Effector memory CD4-positive, alpha-beta T cell (primary cell): ENCODE measurements around the gene CACNA1C.

Experiments used
- DNase-seq, 3 donors: peaks; one replicate each; pipeline ENCODE4 v3.0.0-alpha.2; 2020
- H3K27ac ChIP-seq: 2 replicates; pipeline ENCODE4 v1.7.0; 2013; ENCODE audit warnings: mild to moderate bottlenecking, low read length, moderate library complexity; ENCODE audit not compliant: insufficient read depth, poor library complexity, severe bottlenecking
- H3K27me3 ChIP-seq: replicated peaks from 2 replicates; pipeline ENCODE4 v1.7.0; 2013; ENCODE audit warnings: mild to moderate bottlenecking, low read length; ENCODE audit not compliant: insufficient read depth, control insufficient read depth, poor library complexity, severe bottlenecking
- H3K36me3 ChIP-seq: 2 replicates; pipeline ENCODE4 v1.7.0; 2013; ENCODE audit warnings: mild to moderate bottlenecking, low read length, moderate library complexity; ENCODE audit not compliant: control insufficient read depth, insufficient read depth
- H3K4me1 ChIP-seq: 2 replicates; pipeline ENCODE4 v1.7.0; 2013; ENCODE audit warnings: low read length, mild to moderate bottlenecking; ENCODE audit not compliant: control insufficient read depth, insufficient read depth, poor library complexity, severe bottlenecking
- H3K4me3 ChIP-seq: 2 replicates; pipeline ENCODE4 v1.7.0; 2013; ENCODE audit warnings: low read length, low read depth, mild to moderate bottlenecking; ENCODE audit not compliant: insufficient read depth, poor library complexity, severe bottlenecking
- H3K9me3 ChIP-seq: 2 replicates; pipeline ENCODE4 v1.7.0; 2013; ENCODE audit warnings: mild to moderate bottlenecking, low read length, moderate library complexity; ENCODE audit not compliant: control insufficient read depth

CACNA1C gene

DNA sequence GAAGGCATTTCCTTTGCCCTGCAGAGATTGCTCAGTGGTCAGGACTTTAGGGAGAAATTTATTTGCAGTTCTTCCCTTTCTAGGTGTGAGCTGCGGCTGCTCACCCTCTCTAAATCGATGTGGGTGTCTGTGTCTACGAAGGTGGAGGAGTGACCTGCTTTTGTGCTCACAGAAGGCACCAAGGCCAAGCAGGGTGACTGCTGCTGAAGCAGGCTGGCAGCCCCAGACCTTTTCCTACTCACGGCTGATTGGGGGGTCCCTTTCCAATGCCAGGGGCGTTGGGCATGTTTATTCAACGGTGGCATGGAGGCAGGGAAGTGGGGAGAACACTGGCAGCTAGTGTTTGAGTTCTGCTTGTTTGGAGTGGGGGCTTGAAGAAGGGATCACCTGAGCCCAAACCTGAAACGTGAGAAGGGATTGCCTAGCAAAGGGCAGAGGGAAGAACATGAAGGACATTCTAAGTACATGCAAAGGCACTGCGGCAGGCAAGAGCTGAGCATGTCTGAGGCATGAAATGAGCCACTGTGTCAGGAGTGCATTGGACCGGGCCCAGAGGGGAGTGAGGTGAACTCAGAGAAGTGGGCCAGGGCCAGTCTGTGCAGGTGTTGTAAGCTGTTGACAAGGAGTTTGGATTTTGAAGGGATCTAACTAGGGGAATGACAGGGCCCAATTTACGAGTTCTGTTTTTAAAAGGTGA lies 56.3 kb downstream of the CACNA1C start:
- H3K9me3 ChIP-seq = no peaks in the 10 kb centered on the region
- H3K4me3 ChIP-seq = no peak overlapping the region
- no peaks in the 10 kb centered on the region for H3K4me1 ChIP-seq
- no peak overlapping the region for H3K27ac ChIP-seq
- no peaks in the 10 kb centered on the region for H3K36me3 ChIP-seq
- DNase-seq = no peak
- no peaks in the 10 kb centered on the region for H3K27me3 ChIP-seq

DNA sequence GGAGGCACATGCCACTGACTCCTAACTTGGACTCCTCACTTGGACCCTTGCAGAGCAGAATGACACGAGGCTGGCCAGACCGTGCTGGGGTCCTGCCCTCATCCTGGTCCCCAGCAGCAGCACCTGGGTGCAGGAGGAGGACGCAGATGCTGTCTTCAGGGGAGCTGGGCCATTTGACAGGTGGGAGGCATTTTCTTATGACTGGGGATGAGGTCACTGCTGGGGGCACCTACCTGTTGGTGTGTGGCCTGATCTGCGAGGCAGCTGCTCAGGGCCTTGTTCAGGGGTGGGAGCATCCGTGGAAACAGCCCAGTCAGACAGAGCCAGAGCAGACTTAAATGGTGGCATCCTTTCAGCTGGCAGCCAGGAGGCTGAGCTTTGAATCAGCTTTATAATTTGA lies 57.3 kb downstream of the CACNA1C start:
- Histone ChIP-seq H3K4me3 (no peak overlapping the region), H3K27me3 (no peaks in the 10 kb centered on the region), H3K9me3 (no peaks in the 10 kb centered on the region), H3K4me1 (no peaks in the 10 kb centered on the region), H3K27ac (no peak overlapping the region), H3K36me3 (no peaks in the 10 kb centered on the region)
- no peak for DNase-seq

DNA sequence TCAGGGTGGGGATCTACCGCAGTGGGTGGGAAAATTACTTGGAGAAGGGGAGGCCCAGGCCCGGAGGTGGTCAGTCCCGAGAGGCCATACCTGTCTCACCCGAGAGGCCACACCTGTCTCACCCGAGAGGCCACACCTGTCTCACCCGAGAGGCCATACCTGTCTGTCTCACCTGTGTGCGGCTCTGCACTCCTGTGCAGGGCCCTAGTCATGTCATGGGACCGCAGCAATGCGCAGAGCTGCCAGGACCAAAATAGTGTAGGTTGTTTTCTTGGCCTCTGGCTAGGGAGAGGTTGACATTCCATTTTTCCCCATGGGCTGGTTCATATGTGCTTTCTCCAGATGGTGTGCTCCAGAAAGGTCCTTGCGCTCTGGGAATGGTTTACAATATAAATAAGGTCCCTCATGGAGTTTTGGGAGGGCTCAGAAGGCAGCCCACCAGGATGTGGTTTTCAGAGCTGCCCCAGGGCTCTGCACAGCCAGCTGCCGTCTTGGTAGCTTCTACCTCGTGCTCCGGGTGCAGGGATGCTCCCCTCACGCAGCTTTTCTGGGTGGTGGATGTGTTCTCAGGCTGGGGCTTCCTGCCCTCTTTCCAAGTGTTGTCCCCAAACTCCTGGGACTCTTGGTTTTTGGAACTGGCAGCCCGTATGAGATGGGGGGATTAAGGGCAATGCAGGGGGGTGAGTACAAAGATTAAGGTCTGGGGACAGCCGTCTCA lies 58.2 kb downstream of the CACNA1C start:
- Histone ChIP-seq H3K36me3 (no peaks in the 10 kb centered on the region), H3K27me3 (no peaks in the 10 kb centered on the region), H3K4me1 (no peaks in the 10 kb centered on the region), H3K9me3 (no peaks in the 10 kb centered on the region), H3K4me3 (no peak overlapping the region), H3K27ac (no peak overlapping the region)
- DNase-seq = no peak

DNA sequence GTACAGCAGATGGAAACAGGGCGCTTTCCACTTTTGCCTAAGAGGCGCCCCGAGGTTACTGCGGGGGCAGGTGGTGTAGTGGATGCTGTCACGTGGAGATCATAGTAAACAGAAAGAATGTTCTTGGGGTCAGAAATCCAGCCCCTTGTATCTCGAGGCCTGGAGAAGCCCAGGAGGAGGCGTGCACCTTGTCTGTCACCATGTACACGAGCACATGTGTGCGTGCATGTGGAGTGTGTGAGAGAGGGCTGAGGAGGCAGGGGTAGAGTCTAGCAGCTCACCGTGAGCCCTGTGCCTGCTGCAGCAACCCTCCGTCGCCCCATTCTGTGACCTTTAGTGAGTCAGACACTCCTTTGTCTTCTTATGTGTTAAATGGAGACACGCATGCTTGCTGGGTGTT lies 59.0 kb downstream of the CACNA1C start:
- no peak for DNase-seq
- H3K27ac ChIP-seq = no peak overlapping the region

DNA sequence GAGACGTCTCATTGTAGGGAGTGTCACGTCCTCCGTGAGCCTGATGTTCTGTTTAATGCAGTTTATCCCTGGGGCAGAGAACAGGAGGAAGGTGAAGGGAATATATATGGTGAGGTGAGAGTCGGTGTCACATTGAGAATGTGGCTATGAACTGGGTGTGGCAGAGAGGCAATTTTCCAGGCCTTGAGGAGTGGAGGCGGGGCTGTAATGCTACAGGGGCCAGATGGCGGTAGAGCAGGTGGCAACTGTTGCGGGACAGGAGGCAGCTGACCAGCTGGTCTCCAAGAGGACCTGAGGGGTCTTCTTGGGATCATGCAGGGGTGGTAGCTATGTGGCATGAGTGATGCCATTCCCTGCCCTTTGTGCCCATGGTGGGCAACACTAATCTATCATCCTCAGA lies 59.6 kb downstream of the CACNA1C start:
- H3K27ac ChIP-seq = no peak overlapping the region
- no peaks in the 10 kb centered on the region for H3K4me1 ChIP-seq
- DNase-seq = no peak
- no peaks in the 10 kb centered on the region for H3K9me3 ChIP-seq
- no peak overlapping the region for H3K4me3 ChIP-seq
- no peaks in the 10 kb centered on the region for H3K36me3 ChIP-seq
- H3K27me3 ChIP-seq = no peaks in the 10 kb centered on the region

More for the DNA sequence above, 59.0 kb downstream of the CACNA1C start:
- H3K4me3 ChIP-seq = no peak overlapping the region
- H3K4me1 ChIP-seq = no peaks in the 10 kb centered on the region
- H3K36me3 ChIP-seq = no peaks in the 10 kb centered on the region
- no peaks in the 10 kb centered on the region for H3K9me3 ChIP-seq
- no peaks in the 10 kb centered on the region for H3K27me3 ChIP-seq

DNA sequence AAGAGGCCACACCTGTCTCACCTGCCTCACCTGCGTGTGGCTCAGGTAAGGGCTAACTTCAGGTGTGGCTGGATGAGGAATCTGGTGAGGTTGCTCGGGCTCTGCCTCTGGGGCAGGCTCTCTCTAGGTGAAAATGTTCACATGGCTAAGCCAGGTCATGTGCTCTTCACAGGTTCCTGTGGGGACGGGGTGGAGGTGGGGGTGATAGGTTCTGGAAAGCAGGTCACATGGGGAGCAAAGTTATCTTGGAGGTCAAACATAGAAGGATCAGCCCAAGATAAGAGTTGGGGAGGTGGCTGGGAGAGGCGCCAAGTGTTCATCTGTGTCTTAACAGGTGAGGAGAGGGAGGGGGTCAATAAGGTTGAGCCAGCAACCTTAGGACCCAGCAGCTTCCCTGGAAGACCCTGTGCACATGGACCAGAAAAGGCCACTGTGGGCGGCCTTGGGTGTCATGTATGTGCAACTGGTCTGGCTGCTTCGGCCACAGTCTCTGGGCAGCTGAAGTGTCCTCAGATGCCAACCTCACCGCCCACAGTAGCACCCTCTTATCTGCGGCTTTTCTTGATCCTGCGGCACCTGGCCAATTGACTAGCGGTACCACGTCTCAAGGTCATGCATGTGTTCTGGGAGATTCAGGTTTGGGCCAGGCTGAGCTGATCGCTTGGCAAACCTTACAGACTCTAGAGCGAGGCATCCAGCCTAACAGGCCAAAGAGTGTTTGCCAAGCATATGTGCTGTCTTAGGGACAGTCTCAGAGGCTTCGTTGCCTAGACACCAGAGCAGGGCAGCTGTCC lies 60.5 kb downstream of the CACNA1C start:
- Histone ChIP-seq H3K4me3 (no peak overlapping the region), H3K4me1 (no peaks in the 10 kb centered on the region), H3K9me3 (no peaks in the 10 kb centered on the region), H3K27ac (no peak overlapping the region), H3K27me3 (no peaks in the 10 kb centered on the region), H3K36me3 (no peaks in the 10 kb centered on the region)
- DNase-seq = no peak

DNA sequence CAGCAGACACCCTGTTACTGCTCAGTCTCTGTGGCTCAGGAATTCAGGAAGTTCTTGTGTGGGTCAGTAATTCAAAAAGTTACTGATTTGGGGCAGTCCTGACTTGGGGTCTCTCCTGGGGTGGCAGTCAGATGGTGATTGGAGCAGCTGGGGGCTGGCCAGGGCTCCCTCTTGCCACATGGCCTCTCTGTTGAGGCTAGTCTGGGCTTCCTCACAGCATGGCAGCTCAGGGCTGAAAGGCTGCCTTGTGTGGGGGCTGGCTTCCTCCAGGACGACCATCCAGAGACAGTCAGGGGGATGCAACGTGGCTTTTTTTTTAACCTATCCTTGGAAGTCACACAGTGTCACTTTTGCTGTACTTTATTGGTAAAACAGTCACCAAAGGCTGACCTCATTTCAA lies 61.3 kb downstream of the CACNA1C start:
- Histone ChIP-seq H3K9me3 (no peaks in the 10 kb centered on the region), H3K4me1 (no peaks in the 10 kb centered on the region), H3K27me3 (no peaks in the 10 kb centered on the region), H3K4me3 (no peak overlapping the region), H3K36me3 (no peaks in the 10 kb centered on the region), H3K27ac (no peak overlapping the region)
- DNase-seq = no peak

DNA sequence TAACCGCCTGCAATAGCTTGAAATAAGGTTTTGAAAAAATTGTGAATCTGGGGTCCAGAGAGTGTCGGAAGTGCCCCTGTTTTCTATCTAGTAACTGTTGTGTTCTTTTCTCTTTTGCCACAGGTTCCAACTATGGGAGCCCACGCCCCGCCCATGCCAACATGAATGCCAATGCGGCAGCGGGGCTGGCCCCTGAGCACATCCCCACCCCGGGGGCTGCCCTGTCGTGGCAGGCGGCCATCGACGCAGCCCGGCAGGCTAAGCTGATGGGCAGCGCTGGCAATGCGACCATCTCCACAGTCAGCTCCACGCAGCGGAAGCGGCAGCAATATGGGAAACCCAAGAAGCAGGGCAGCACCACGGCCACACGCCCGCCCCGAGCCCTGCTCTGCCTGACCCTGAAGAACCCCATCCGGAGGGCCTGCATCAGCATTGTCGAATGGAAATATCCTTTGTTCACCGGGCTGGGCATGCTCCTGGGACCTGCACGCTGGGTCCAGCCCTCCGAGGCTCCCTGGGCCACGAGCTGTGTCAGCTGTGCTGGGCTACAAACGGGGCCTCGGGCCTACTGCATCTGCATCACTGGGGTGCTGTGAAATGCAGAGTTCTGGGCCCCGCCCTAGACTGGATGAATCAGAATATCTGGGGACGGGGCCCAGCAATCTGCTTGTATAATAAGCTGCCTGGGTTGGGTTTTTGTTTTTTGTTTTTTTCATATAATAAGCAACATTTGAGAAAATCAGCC lies 62.5 kb downstream of the CACNA1C start:
- no peak overlapping the region for H3K4me3 ChIP-seq
- no peak for DNase-seq
- H3K27ac ChIP-seq = no peak overlapping the region
- H3K4me1 ChIP-seq = no peaks in the 10 kb centered on the region
- H3K36me3 ChIP-seq = no peaks in the 10 kb centered on the region
- H3K9me3 ChIP-seq = no peaks in the 10 kb centered on the region
- H3K27me3 ChIP-seq = no peaks in the 10 kb centered on the region

DNA sequence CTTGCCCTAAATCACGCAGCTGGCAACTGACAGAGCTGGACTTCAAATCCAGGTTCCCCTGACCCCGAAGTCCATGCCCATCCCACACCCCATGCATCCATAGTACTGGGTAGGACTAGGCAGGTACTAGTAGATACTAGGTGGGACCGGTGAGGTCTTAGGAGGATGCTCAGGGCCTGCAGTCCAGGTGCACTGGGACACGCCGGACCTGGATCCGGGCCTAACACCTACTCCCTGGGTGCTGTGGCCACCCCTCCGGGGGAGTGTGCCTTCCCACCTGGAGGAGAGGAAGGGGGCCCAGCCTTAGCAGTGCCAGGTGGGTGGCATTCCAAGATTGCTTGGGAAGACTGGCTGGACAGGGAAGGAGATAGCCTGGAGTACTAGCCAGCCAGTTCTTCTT lies 64.8 kb downstream of the CACNA1C start:
- DNase-seq = no peak
- no peaks in the 10 kb centered on the region for H3K36me3 ChIP-seq
- H3K27ac ChIP-seq = no peak overlapping the region
- H3K27me3 ChIP-seq = no peaks in the 10 kb centered on the region
- H3K4me3 ChIP-seq = no peak overlapping the region
- no peaks in the 10 kb centered on the region for H3K9me3 ChIP-seq
- H3K4me1 ChIP-seq = no peaks in the 10 kb centered on the region
